Gastrocnemius medialis (tissue), 4 donors: ENCODE data around the gene GPR141.

Source experiments
- POLR2A ChIP-seq, 2 donors: fragments of 450-650 bp; IDR thresholded peaks; one replicate each; pipeline ENCODE4 v1.6.1; 2017; ENCODE audit warnings: antibody characterized with exemption in 2 of 2, mild to moderate bottlenecking in 2 of 2, moderate library complexity in 2 of 2
- TF ChIP-seq, protein P1 (sequence below), 5 experiments: fragments of 450-650 bp in 3 of 5; fragments of 200-600 bp in 2 of 5; sonication (generic) in 2 of 5; IDR thresholded peaks in 4 of 5; conservative IDR thresholded peaks in 1 of 5; 1 replicate in 4 of 5; 2 replicates in 1 of 5; pipeline ENCODE4 v1.5.1; 2016 to 2019; ENCODE audit warnings: antibody characterized with exemption in 5 of 5, mild to moderate bottlenecking in 3 of 5, moderate library complexity in 3 of 5

DNA sequence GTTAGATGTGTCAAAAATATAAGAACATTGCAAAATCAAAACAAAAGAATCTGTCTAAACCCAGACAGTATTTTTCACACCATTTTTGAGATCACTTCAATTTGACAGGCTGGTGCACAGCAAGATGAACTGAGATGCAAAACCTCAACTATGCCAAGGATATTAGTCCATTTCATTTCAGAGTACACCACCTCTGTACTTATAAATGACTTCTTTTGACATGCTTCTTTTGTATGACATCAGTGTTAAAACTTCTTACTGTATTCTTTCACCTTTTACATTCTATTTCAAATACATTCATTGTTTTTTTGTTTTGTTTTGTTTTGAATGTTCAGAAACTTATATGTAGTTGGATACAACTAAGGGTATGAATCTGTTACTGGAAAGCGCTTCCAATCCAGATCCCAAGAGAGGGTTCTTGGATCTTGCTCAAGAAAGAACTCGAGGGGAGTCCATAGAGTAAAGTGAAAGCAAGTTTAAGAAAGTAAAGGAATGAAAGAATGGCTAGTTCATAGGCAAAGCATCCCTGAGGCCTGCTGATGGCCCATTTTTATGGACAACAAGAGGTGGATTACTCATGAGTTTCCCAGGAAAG lies 23.5 kb upstream of the GPR141 start:
- TF ChIP-seq, protein P1, sequence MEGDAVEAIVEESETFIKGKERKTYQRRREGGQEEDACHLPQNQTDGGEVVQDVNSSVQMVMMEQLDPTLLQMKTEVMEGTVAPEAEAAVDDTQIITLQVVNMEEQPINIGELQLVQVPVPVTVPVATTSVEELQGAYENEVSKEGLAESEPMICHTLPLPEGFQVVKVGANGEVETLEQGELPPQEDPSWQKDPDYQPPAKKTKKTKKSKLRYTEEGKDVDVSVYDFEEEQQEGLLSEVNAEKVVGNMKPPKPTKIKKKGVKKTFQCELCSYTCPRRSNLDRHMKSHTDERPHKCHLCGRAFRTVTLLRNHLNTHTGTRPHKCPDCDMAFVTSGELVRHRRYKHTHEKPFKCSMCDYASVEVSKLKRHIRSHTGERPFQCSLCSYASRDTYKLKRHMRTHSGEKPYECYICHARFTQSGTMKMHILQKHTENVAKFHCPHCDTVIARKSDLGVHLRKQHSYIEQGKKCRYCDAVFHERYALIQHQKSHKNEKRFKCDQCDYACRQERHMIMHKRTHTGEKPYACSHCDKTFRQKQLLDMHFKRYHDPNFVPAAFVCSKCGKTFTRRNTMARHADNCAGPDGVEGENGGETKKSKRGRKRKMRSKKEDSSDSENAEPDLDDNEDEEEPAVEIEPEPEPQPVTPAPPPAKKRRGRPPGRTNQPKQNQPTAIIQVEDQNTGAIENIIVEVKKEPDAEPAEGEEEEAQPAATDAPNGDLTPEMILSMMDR (IDR thresholded peaks at IDR 0.05 in 4 of 5, conservative IDR thresholded peaks at IDR 0.05 in 1 of 5) = no peak
- TF ChIP-seq POLR2A (IDR thresholded peaks at IDR 0.05) = no peak
